KOPT-K1 (cell line): ENCODE data around the gene MCM6.

Experiments used
- H3K27ac ChIP-seq: fragments of 200-600 bp; sonication (generic); 2 replicates; pipeline ENCODE4 v1.5.1; 2016; ENCODE audit warnings: antibody characterized with exemption, mild to moderate bottlenecking, low read depth, low read length; ENCODE audit not compliant: poor library complexity, severe bottlenecking
- H3K36me3 ChIP-seq: fragments of 200-600 bp; sonication (generic); 2 replicates; pipeline ENCODE4 v1.5.1; 2017; ENCODE audit warnings: antibody characterized with exemption, mild to moderate bottlenecking, low read length, moderate library complexity; ENCODE audit not compliant: insufficient read depth
- H3K9me3 ChIP-seq: fragments of 200-600 bp; sonication (generic); 2 replicates; pipeline ENCODE4 v1.5.1; 2017; ENCODE audit warnings: antibody characterized with exemption, low read length, mild to moderate bottlenecking; ENCODE audit not compliant: insufficient read depth, poor library complexity, severe bottlenecking

Gene MCM6

DNA sequence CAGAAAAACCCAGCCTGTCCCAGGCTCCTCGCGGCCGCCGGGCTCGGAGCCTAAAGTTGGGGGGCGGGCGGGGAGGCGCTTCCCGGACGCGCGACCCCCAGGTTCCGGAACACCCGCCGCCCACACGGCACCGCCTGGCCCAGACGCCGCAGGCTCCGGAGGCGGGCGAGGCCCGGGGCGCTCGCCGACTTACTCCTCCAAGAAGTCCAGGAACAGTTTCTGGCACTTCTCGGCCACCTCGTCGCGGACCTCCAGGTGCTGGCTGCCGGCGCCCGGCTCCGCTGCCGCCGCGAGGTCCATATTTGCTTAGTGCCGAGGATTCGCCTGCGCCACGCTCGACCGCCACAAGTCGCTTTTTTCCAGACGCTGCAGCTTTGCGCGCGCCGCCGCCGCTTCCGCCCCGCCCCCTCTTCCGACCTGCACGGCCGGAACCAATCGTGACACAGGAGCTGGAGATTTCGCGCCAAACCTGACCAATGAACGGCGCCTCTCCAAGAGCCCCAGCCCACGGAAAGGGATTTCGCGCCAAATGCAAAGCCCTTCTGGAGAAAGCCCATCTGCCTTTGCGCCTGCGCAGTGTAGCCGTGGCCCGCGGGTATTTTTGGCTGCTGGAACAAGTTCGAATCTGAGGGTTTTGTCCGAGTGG is at the start of gene MCM6:
MCM6 (minus strand) TSS at position 378 of the 646 bp plus-strand sequence; CDS start at position 300, 78 bp downstream.
- no peaks in the 10 kb centered on the region for H3K9me3 ChIP-seq
- peaks cover 44% of the 10 kb centered on the region for H3K36me3 ChIP-seq
- peak within 1 kb of the TSS; percentile 99 for H3K27ac ChIP-seq

DNA sequence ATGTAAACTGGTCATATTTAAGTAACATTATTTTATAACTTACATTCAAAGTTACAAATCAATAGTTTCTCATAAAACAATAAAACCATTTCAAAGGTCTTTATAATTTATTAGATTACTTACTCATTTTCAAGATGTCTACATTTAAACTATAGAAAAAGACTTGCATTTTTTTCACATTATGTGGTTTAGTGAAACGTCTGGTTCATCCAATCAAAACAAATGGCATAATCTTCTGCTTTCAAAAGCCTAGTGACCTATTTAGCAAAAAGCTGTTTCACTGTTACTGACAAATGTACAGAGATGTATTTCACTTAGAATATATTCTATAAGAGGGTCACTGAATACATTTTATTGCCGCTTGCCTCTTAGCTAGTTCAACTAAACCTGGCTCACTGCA is 49.3 kb upstream of the MCM6 start:
- H3K27ac ChIP-seq: no peak overlapping the region
- H3K9me3 ChIP-seq: no peaks in the 10 kb centered on the region
- peaks cover 84% of the 10 kb centered on the region for H3K36me3 ChIP-seq

DNA sequence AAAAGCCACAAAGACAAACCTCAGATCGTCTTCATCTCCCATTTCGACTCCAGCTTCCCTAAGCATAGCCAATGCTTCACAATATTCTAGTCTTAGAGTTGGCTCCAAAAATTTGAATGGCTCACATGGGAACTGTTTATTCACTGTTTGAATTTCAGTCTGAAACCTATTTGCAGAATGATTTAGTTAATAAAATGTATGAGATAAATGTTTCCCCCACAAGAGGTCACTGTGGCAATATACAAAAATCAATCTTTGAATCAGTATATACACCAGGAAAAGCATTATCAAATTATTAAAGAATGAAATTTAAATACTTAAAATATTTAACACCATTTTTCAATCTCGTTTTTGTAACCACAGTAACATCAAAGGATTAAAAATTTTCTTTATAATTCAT is 40.0 kb upstream of the MCM6 start:
- Histone ChIP-seq H3K27ac (no peak overlapping the region), H3K9me3 (no peaks in the 10 kb centered on the region), H3K36me3 (peaks cover 85% of the 10 kb centered on the region)

DNA sequence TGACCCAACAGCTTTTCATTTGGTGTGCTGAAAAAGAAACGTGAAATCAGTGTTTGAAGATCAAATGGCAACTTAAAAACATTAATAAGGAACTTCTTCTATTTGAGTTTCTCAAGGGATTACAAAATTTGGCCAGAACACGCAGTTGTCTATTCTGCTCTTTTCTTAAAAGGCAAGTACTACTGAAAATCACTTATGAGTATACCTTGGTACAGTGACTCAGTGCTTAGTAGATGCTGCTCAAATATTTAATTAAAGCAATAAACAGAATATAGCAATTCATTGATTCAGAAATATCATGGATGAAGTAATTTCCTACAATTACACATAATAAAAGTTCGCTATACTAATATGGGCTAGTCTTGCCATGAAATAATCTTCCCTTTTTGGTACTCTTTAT is 38.2 kb upstream of the MCM6 start:
- no peaks in the 10 kb centered on the region for H3K9me3 ChIP-seq
- no peak overlapping the region for H3K27ac ChIP-seq
- H3K36me3 ChIP-seq: peaks cover 85% of the 10 kb centered on the region

DNA sequence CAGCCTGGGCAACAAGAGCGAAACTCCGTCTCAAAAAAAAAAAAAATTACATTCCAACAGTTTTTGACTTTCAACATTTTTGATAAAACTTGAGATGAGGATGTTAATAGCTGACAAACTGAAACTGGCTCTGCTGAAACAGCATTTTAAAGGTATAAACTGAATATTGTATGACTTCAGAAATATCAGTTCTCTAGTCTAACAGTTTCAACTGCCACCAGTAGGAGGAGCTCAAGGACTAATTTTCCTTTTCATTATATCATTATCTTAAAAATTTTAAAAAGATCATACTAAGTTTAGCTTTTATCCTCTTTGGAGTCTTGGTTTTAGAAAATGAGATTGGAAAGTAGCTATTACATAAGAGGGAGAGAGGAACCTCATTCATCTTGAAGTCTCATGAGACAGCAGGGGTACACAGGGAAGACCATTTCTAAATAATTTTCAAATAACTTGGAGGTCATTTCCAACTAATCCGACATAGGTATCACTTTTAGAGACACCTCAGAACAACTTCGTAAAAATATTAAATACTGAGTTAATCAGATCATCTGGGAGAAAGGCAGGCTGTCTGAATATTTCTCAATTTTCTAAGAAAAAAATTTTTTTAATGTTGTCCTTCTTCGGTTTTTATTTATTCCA is 37.6 kb upstream of the MCM6 start:
- no peak overlapping the region for H3K27ac ChIP-seq
- no peaks in the 10 kb centered on the region for H3K9me3 ChIP-seq
- peaks cover 85% of the 10 kb centered on the region for H3K36me3 ChIP-seq

DNA sequence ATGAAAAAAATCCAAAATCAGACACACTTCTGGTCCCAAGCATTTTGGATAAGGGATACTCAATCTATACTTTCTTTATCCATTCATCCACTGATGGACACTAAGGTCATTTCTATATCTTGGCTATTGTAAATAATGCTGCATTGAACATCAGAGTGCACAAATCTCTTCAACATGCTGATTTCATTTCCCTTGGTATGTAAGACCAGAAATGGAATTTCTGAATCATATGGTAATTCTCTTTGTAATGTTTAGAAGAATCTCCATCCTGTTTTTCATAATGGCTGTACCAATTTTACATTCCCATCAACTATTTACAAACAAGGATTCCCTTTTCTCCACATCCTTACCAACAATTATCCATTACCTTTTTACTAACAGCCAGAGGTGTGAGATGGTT is 33.7 kb upstream of the MCM6 start:
- H3K27ac ChIP-seq: no peak overlapping the region

DNA sequence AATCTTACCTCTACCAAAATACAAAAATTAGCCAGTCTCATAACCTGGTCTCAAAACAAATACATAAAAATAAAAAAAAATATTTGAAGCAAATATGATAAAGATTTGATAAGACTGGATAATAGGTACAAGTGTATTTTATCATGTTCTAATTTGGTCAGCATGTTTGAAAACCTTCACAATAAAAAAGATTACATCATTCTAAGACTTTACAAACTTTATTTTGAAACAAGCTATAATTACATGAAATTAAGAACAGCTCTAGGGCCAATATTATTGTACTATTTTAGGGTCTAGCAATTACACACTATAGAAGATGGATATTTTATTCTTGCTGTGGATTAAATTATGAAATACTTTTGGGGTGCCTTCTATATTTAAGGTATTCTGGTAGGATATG is 29.4 kb upstream of the MCM6 start:
- no peak overlapping the region for H3K27ac ChIP-seq
- peaks cover 76% of the 10 kb centered on the region for H3K36me3 ChIP-seq
- H3K9me3 ChIP-seq: no peaks in the 10 kb centered on the region

More for the DNA sequence above, 33.7 kb upstream of the MCM6 start:
- peaks cover 96% of the 10 kb centered on the region for H3K36me3 ChIP-seq
- H3K9me3 ChIP-seq: no peaks in the 10 kb centered on the region

DNA sequence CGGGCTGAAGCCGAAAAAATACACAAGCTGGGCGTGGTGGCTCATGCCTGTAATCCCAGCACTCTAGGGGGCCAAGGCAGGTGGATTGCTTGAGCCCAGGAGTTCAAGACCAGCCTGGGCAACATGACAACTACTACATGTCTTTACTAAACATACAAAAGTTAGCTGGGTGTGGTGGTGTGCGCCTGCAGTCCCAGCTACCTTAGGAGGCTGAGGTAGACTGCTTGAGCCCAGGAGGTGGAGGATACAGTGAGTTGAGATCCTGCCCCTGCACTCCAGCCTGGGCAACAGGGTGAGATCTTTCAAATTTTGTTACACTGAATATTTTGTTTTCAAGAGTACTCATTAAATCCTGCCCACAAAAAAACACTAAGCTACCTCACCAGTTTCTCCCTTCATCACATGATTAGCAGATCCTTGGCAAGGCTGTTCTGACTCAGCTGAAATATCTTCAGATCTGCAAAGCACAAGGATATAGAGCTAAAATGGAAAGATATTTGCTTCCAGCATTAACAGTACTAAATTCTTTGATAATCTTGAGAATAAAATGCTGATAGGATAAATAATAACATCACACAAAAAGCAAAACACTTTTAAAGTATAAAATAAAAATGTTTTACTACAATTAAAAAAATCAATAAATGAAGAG is 28.2 kb upstream of the MCM6 start:
- H3K36me3 ChIP-seq: peaks cover 63% of the 10 kb centered on the region
- H3K27ac ChIP-seq: no peak overlapping the region

DNA sequence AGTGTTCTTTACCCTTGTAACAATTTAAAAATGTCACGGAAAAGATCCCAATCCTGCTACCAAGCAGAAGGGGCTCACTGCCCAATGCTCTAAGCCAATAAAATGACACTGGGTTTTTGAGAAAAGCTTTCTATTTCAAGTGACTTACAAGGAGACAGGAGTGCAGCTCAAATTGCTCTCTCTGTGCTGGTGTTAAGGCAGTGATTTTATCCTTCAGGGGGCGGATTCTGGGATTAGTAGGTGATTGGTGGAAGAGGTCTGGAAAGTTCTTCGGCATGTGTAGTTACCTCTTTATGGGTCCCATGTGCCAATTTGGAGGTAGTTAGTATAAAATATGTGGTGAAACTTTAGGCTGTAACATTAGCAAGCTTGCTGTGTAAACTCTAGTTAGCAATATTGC is 27.4 kb upstream of the MCM6 start:
- Histone ChIP-seq H3K27ac (no peak overlapping the region), H3K9me3 (no peaks in the 10 kb centered on the region), H3K36me3 (peaks cover 55% of the 10 kb centered on the region)

More for the DNA sequence above, 28.2 kb upstream of the MCM6 start:
- H3K9me3 ChIP-seq: no peaks in the 10 kb centered on the region

DNA sequence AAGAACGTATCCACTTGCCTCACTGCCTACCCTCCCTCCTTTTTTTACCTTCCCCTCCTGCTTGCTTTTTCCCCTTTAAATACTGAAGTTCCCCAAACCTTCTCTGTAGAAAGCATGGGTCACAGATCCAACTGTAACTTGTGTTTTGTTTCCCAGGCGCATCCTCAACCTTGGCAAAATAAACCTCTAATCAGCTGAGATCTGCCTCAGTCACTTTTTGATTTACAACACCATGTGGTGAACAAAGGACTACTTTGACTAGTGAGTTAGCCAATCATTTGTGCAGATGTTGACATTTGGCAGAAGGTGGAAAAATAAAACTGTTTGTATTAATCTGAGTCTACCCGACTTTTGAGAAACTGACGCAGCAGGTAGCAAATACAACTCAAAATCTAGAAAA is 23.3 kb upstream of the MCM6 start:
- H3K9me3 ChIP-seq: no peaks in the 10 kb centered on the region
- no peak overlapping the region for H3K27ac ChIP-seq
- H3K36me3 ChIP-seq: peaks cover 17% of the 10 kb centered on the region

DNA sequence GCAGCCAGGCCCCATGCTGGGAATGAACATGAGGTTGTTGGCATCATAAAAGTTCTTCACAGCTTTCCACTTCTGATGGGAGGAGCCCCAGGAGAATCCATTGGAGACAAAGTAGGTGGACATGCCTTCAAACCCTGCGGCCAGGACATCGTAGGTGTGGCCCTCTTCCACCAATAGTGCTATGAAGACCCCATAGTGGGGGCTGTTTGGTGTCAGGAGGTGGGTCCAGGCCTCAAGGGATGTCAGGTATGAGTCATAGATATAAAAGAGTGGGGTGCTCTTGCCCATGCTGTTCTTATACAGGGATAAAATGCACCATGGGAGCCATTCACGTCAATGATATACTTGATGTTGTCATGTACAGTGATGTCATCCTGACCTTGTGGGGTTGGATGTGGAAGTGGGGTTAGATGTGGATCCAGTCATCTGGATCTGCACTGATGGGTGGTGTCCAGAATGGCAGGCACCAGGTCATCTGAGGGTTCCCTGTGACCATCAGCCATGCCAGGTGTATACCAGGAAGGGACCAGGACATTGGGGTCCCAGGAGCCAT is 22.1 kb upstream of the MCM6 start:
- Histone ChIP-seq H3K9me3 (no peaks in the 10 kb centered on the region), H3K27ac (no peak overlapping the region)

DNA sequence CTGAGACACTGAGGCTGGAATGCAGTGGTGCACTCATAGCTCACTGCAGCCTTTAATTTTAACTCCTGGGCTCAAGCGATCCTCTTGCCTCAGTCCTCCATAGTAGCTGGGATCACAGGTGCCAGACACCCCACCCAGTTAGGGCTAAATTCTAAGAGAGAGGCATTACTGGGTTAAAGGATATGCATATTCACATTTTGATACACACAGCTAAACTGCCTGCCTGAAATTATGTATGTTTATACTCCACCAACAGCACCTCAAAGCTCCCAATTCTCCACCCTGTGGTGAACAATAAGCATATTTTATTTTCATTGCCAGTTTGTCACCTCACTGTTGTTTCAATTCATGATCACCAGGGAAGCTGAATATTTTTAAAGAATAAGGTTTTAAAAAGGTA is 18.7 kb upstream of the MCM6 start:
- H3K36me3 ChIP-seq: no peaks in the 10 kb centered on the region
- H3K27ac ChIP-seq: no peak overlapping the region
- H3K9me3 ChIP-seq: no peaks in the 10 kb centered on the region

More for the DNA sequence above, 22.1 kb upstream of the MCM6 start:
- H3K36me3 ChIP-seq: peaks cover 7% of the 10 kb centered on the region; the same call in 1 of the 2 replicates

DNA sequence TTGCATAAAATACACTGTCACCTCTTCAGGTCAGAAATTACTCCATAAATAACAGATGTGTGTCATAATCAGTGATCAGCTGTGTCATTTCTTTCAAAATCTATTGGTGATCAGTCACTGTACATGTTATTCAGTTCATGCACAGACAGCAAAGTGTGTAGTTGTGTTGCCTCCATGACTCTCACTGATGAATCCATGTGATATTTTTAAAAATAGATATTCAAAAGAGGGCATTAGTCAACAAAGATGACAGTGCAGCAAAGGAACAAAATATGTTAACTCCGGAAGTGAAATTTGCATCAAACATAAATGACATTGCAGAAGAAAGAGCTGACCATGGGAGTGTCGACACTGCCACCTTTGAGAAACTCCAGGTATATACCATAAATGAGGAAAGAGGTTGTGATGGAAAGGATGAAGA is 17.1 kb upstream of the MCM6 start:
- Histone ChIP-seq H3K36me3 (no peaks in the 10 kb centered on the region), H3K9me3 (peaks cover 6% of the 10 kb centered on the region), H3K27ac (no peak overlapping the region)

DNA sequence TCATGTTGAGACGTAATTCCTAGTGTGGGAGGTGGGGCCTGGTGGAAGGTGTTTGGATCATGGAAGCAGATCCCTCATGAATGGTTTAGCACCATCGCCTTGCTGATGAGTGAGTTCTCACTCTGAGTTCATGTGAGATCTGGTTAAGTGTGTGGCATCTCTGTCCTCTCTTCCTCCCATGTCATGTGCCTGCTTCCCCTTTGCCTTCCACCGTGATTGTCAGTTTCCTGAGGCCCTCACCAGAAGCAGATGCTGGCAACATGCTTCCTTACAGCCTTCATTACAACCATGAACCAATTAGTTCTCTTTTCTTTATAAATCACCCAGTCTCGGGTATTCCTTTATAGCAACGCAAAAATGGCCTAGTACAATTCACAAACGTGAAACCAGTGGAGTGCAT is 14.6 kb upstream of the MCM6 start:
- no peak overlapping the region for H3K27ac ChIP-seq
- H3K36me3 ChIP-seq: no peaks in the 10 kb centered on the region
- H3K9me3 ChIP-seq: peaks cover 17% of the 10 kb centered on the region

DNA sequence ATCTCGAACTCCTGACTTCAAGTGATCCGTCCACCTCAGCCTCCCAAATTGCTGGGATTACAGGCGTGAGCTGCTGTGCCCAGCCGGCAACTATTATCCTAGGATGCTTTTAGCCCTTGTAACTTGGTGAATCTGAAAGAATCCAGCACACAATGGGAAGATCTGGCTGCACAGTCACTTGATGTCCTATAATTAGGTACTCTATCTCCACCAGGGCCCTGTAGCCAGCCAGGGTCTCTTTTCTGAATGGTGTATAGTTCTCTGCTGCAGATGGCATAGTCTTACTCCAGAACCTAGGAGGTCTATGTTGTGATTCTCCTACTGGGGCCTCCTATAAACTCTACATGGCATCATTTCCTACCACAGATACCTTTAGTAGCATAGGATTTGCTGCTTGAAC is 13.9 kb upstream of the MCM6 start:
- H3K27ac ChIP-seq: no peak overlapping the region
- H3K36me3 ChIP-seq: no peaks in the 10 kb centered on the region
- peaks cover 17% of the 10 kb centered on the region for H3K9me3 ChIP-seq
